Fibroblast of lung (primary cell): ENCODE data around the gene TBL1XR1.

Source experiments
- CTCF ChIP-seq, 2 donors: IDR thresholded peaks in 1 of 2; conservative IDR thresholded peaks in 1 of 2; 1 replicate in 1 of 2; 2 replicates in 1 of 2; pipeline ENCODE4 v1.5.1; 2011 to 2012; ENCODE audit warnings: low read length in 2 of 2, control low read depth in 1 of 2, inconsistent platforms in 1 of 2, low read depth in 1 of 2, mild to moderate bottlenecking in 1 of 2
- EZH2 ChIP-seq: IDR thresholded peaks from 2 replicates; pipeline ENCODE4 v1.5.1; 2012; ENCODE audit warnings: low read length, control low read depth, mild to moderate bottlenecking; ENCODE audit errors: missing control alignments

- TF ChIP-seq CTCF (conservative IDR thresholded peaks at IDR 0.05 in 1 of 2, IDR thresholded peaks at IDR 0.05 in 1 of 2; ENCODE audit: low read depth in 1 of 2, low read length in 2 of 2) (no peak), EZH2 (no peak)
Measured at GRCh38 chr3:177045222-177045621, 152.1 kb downstream of the TBL1XR1 start.
